ENCODE data around the gene CMTM5.

DNA sequence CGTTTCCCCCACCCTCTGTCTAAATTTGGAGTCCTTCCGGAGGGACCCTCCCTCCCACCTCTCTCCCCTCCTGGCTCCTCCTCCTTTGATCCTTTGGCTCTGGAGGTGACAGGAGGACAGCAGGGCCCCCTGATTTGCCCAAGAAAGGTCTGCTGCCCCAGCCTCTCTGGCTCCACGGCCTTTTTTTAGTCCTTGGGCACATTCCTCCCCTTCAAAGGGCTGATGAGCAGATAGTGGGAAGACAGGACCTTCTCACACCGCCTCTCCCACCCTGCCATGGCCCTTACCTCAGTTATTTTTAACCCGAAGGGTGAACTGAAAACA is 31.4 kb downstream of the CMTM5 start:
- TF ChIP-seq EP300 (IDR thresholded peaks at IDR 0.05) (no peak), POLR2AphosphoS5 (IDR thresholded peaks at IDR 0.05) (no peak)
- TF ChIP-seq, protein P1, sequence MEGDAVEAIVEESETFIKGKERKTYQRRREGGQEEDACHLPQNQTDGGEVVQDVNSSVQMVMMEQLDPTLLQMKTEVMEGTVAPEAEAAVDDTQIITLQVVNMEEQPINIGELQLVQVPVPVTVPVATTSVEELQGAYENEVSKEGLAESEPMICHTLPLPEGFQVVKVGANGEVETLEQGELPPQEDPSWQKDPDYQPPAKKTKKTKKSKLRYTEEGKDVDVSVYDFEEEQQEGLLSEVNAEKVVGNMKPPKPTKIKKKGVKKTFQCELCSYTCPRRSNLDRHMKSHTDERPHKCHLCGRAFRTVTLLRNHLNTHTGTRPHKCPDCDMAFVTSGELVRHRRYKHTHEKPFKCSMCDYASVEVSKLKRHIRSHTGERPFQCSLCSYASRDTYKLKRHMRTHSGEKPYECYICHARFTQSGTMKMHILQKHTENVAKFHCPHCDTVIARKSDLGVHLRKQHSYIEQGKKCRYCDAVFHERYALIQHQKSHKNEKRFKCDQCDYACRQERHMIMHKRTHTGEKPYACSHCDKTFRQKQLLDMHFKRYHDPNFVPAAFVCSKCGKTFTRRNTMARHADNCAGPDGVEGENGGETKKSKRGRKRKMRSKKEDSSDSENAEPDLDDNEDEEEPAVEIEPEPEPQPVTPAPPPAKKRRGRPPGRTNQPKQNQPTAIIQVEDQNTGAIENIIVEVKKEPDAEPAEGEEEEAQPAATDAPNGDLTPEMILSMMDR (IDR thresholded peaks at IDR 0.05): no peak
